Ectodermal cell (in vitro differentiated cells): Measurements from ENCODE around the gene SERPINA3. TPM values are rescaled to one million over a fixed set of nuclear protein-coding genes. Genes with fewer than 3 reads are reported as not detected.

ENCODE experiments used
- H3K27ac ChIP-seq: 2 replicates; pipeline ENCODE4 v1.7.0; 2013; ENCODE audit warnings: mild to moderate bottlenecking, low read depth, low read length; ENCODE audit not compliant: insufficient read depth, poor library complexity, severe bottlenecking
- H3K27me3 ChIP-seq: 2 replicates; pipeline ENCODE4 v1.7.0; 2013; ENCODE audit warnings: mild to moderate bottlenecking, low read length; ENCODE audit not compliant: insufficient read depth, control insufficient read depth, poor library complexity, severe bottlenecking
- H3K36me3 ChIP-seq: one replicate; pipeline ENCODE4 v1.7.0; 2013; ENCODE audit warnings: low read length; ENCODE audit not compliant: control insufficient read depth, insufficient read depth
- H3K4me1 ChIP-seq: one replicate; pipeline ENCODE4 v1.7.0; 2013; ENCODE audit warnings: low read length; ENCODE audit not compliant: control insufficient read depth, insufficient read depth
- H3K4me3 ChIP-seq: 2 replicates; pipeline ENCODE4 v1.7.0; 2013; ENCODE audit warnings: low read depth, low read length, control low read depth; ENCODE audit not compliant: insufficient read depth
- H3K9me3 ChIP-seq: 2 replicates; pipeline ENCODE4 v1.7.0; 2013; ENCODE audit warnings: mild to moderate bottlenecking, low read length, moderate library complexity; ENCODE audit not compliant: control insufficient read depth
- WGBS, 2 experiments: methylation state at CpG; one replicate each; pipeline ENCODE4 v1.1.7; 2013; ENCODE audit warnings: missing lambda C conversion rate in 2 of 2; 5-methylcytosine and 5-hydroxymethylcytosine counted together
- polyA plus RNA-seq, 4 experiments: library from polyadenylated mRNA; stranded (reverse); fragments of 50-300 nt; gene quantifications; one replicate each; pipeline ENCODE4 v1.2.3, GENCODE V29; 2013

SERPINA3 gene
- polyA plus RNA-seq (2013, experiment 1 of 4) = not detected
- polyA plus RNA-seq (2013, experiment 2 of 4) = 0.12 TPM
- not detected for polyA plus RNA-seq (2013, experiment 3 of 4)
- polyA plus RNA-seq (2013, experiment 4 of 4) = not detected

GRCh38 chr14:94612174-94612573 is at the start of gene SERPINA3:
Gene SERPINA3 (plus strand): TSS chr14:94612391. CDS start chr14:94614442, 2,051 bp downstream.
- H3K4me3 ChIP-seq = no peak within 1 kb of the TSS
- no peaks in the 10 kb centered on the region for H3K9me3 ChIP-seq
- 85 to 87% methylated on average over 4 of the region's 4 CpGs for WGBS, 2 experiments
- no peaks in the 10 kb centered on the region for H3K27me3 ChIP-seq
- no peaks in the 10 kb centered on the region for H3K36me3 ChIP-seq
- H3K4me1 ChIP-seq = peaks cover 6% of the 10 kb centered on the region
- H3K27ac ChIP-seq = no peak within 1 kb of the TSS

- Histone ChIP-seq H3K9me3 (no peaks in the 10 kb centered on the region), H3K4me3 (no peak overlapping the region), H3K4me1 (no peaks in the 10 kb centered on the region), H3K27ac (no peak overlapping the region), H3K27me3 (no peaks in the 10 kb centered on the region), H3K36me3 (no peaks in the 10 kb centered on the region)
- 94 to 95% methylated on average over 16 of the region's 16 CpGs for WGBS, 2 experiments
Observed at GRCh38 chr14:94562941-94563883, 49.0 kb upstream of the SERPINA3 start.

- no peaks in the 10 kb centered on the region for H3K9me3 ChIP-seq
- no peaks in the 10 kb centered on the region for H3K4me1 ChIP-seq
- H3K27me3 ChIP-seq = no peaks in the 10 kb centered on the region
- no peaks in the 10 kb centered on the region for H3K36me3 ChIP-seq
- no peak overlapping the region for H3K27ac ChIP-seq
- no peak overlapping the region for H3K4me3 ChIP-seq
Observed at GRCh38 chr14:94564381-94564780, 47.8 kb upstream of the SERPINA3 start.

GRCh38 chr14:94568186-94568585 is 44.0 kb upstream of the SERPINA3 start:
- Histone ChIP-seq H3K36me3 (no peaks in the 10 kb centered on the region), H3K4me3 (no peak overlapping the region), H3K4me1 (no peaks in the 10 kb centered on the region), H3K27ac (no peak overlapping the region), H3K27me3 (no peaks in the 10 kb centered on the region), H3K9me3 (no peaks in the 10 kb centered on the region)
- 88 to 94% methylated on average over 9 of the region's 9 CpGs for WGBS, 2 experiments

GRCh38 chr14:94569381-94570001 is 42.7 kb upstream of the SERPINA3 start:
- 93 to 94% methylated on average over 20 of the region's 20 CpGs for WGBS, 2 experiments

GRCh38 chr14:94570002-94570400 is 42.2 kb upstream of the SERPINA3 start:
- WGBS, 2 experiments = 93 to 96% methylated on average over 6 of the region's 6 CpGs
- H3K9me3 ChIP-seq = no peaks in the 10 kb centered on the region
- H3K27me3 ChIP-seq = no peaks in the 10 kb centered on the region
- H3K4me3 ChIP-seq = no peak overlapping the region
- H3K36me3 ChIP-seq = no peaks in the 10 kb centered on the region
- H3K27ac ChIP-seq = no peak overlapping the region
- peaks cover 3% of the 10 kb centered on the region for H3K4me1 ChIP-seq

More at GRCh38 chr14:94569381-94570001, 42.7 kb upstream of the SERPINA3 start:
- Histone ChIP-seq H3K27me3 (no peaks in the 10 kb centered on the region), H3K4me1 (peaks cover 3% of the 10 kb centered on the region), H3K27ac (no peak overlapping the region), H3K36me3 (no peaks in the 10 kb centered on the region), H3K4me3 (no peak overlapping the region), H3K9me3 (no peaks in the 10 kb centered on the region)

- Histone ChIP-seq H3K27me3 (no peaks in the 10 kb centered on the region), H3K4me3 (no peak overlapping the region), H3K36me3 (no peaks in the 10 kb centered on the region), H3K9me3 (no peaks in the 10 kb centered on the region), H3K27ac (no peak overlapping the region), H3K4me1 (peaks cover 3% of the 10 kb centered on the region)
- WGBS, 2 experiments = 92 to 94% methylated on average over 9 of the region's 9 CpGs
Observed at GRCh38 chr14:94570440-94570839, 41.8 kb upstream of the SERPINA3 start.

- peaks cover 3% of the 10 kb centered on the region for H3K4me1 ChIP-seq
- WGBS, 2 experiments = 78 to 81% methylated on average over 7 of the region's 7 CpGs
- H3K36me3 ChIP-seq = no peaks in the 10 kb centered on the region
- H3K9me3 ChIP-seq = no peaks in the 10 kb centered on the region
- H3K27me3 ChIP-seq = no peaks in the 10 kb centered on the region
- no peak overlapping the region for H3K27ac ChIP-seq
- no peak overlapping the region for H3K4me3 ChIP-seq
Observed at GRCh38 chr14:94571395-94571794, 40.8 kb upstream of the SERPINA3 start.

GRCh38 chr14:94571950-94572349 is 40.2 kb upstream of the SERPINA3 start:
- 94 to 96% methylated on average over 6 of the region's 6 CpGs for WGBS, 2 experiments
- H3K36me3 ChIP-seq = no peaks in the 10 kb centered on the region
- H3K27me3 ChIP-seq = no peaks in the 10 kb centered on the region
- no peak overlapping the region for H3K4me3 ChIP-seq
- H3K27ac ChIP-seq = no peak overlapping the region
- H3K9me3 ChIP-seq = no peaks in the 10 kb centered on the region
- H3K4me1 ChIP-seq = peaks cover 3% of the 10 kb centered on the region

GRCh38 chr14:94572637-94573303 is 39.4 kb upstream of the SERPINA3 start:
- Histone ChIP-seq H3K9me3 (no peaks in the 10 kb centered on the region), H3K4me3 (no peak overlapping the region), H3K27me3 (no peaks in the 10 kb centered on the region), H3K27ac (no peak overlapping the region), H3K4me1 (peaks cover 3% of the 10 kb centered on the region), H3K36me3 (no peaks in the 10 kb centered on the region)
- 88 to 94% methylated on average over 7 of the region's 7 CpGs for WGBS, 2 experiments
